Choroid plexus epithelial cell (primary cell): ENCODE results near the gene HCFC1.

Experiments
- DNase-seq: peaks from one replicate; pipeline ENCODE4 v3.0.0-alpha.2; 2010; ENCODE audit warnings: low read depth
- H3K4me3 ChIP-seq: 2 replicates; pipeline ENCODE4 v1.5.1; 2011; ENCODE audit warnings: low read depth, mild to moderate bottlenecking, control low read depth, low read length, moderate library complexity
- CTCF ChIP-seq: conservative IDR thresholded peaks from 2 replicates; pipeline ENCODE4 v1.5.1; 2011; ENCODE audit warnings: low read depth, mild to moderate bottlenecking, control low read depth, inconsistent platforms, low read length, moderate library complexity

The HCFC1 gene

GRCh38 chrX:153910446-153910845 lies 61.2 kb downstream of the HCFC1 start:
- DNase-seq: no peak
- no peak for TF ChIP-seq CTCF

GRCh38 chrX:153909980-153910360 lies 61.6 kb downstream of the HCFC1 start:
- DNase-seq: no peak
- TF ChIP-seq CTCF: no peak
- no peak overlapping the region for H3K4me3 ChIP-seq

More at GRCh38 chrX:153910446-153910845, 61.2 kb downstream of the HCFC1 start:
- no peak overlapping the region for H3K4me3 ChIP-seq

DNA sequence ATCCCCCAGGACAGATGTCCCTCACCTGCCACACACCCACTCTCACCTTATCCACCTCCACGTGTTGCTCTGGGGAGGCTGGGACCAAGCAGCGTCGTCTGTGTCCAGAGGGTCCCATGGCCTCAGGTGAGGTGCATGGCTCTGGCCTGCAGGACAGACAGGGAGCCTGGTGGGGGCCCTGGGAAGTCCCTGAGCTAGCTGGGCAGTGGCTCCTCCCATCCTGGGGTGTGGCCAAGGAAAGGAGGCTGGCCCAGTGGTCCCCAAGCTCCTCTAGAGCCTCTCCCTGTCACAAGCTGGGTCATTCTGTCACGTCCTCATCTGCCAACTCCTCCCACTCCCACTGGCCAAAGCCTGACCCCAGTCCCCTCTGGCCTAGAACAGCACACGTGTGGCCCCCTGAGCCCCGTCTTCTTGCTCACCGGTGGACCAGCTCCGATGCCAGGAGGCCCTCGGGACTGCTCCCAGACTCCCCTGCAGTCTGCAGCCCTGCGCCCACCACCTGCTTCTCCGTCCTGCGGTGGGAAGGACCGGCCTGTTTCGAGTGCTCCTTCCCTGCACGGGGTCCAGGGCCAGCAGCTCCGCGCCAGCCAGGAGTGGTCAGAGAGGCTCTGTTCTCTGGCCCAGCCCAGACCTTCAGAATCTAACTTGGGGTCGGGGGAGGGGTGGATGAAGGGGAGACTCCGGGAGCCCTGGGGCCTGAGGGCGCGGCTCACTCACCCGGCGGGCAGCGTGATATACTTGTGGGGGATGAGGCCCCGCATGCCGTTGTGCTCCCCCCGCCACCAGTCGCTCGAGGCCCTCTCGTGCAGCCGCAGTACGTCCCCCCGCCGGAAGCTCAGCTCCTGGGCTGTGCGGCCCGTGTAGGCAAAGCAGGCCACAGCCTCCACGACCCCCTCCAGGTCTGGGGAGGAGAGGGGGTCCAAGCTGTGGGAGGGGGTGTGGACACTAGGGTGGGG lies 62.3 kb downstream of the HCFC1 start:
- DNase-seq: no peak
- no peak for TF ChIP-seq CTCF
- no peak overlapping the region for H3K4me3 ChIP-seq

DNA sequence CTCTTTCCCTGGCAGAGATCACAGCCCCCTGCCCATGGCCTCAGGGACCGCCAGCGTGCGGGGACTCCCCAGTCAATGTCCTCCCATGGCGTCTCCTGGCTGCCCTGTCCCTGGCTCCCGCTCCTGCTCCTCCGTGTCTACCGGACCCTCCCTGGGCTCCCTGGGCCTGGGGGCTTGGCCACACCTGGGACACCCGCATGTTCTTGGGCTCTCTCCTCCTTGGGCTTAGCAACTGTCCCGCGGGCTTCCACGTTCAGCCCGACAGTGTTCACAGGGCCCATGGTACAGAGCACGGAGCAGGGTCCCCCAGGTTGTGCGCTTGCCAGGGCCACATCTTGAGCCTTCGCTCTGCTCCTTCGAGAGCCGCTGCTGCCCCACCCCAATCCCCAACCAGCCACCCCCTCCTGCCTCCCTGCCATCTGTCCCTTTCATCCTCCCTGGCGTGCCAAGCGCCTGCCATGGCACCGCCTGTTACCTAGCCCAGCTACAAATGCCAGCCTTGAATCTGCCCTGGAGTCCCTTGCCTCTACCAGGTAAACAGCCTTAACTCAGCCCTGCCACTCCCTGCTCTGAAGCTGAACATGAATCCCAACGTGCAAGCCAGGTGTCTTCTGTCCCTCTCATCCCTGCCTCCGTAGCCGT lies 63.3 kb downstream of the HCFC1 start:
- no peak for TF ChIP-seq CTCF
- no peak overlapping the region for H3K4me3 ChIP-seq

DNA sequence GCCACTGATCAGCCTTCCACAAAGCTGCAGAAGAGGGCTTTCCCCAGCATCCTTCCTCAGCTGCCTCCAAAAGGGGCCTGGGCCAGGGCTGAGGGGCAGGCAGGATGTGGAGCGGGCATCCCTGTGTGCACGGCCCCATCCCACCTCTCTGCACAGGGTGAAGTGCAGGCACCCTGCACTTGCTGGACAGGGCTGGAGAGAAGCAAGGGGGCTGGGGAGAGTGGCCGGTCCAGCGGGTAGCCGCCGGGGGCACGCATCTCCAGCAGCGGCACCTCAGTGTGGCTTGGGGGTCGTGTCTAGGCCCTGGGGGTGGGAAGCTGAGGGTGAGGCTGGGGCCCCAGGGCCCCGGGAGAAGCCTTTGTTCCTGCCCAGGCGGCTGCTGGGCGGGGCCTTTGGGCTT lies 64.2 kb downstream of the HCFC1 start:
- TF ChIP-seq CTCF: no peak
- no peak overlapping the region for H3K4me3 ChIP-seq
- no peak for DNase-seq

More for the DNA sequence above, 63.3 kb downstream of the HCFC1 start:
- DNase-seq: no peak

DNA sequence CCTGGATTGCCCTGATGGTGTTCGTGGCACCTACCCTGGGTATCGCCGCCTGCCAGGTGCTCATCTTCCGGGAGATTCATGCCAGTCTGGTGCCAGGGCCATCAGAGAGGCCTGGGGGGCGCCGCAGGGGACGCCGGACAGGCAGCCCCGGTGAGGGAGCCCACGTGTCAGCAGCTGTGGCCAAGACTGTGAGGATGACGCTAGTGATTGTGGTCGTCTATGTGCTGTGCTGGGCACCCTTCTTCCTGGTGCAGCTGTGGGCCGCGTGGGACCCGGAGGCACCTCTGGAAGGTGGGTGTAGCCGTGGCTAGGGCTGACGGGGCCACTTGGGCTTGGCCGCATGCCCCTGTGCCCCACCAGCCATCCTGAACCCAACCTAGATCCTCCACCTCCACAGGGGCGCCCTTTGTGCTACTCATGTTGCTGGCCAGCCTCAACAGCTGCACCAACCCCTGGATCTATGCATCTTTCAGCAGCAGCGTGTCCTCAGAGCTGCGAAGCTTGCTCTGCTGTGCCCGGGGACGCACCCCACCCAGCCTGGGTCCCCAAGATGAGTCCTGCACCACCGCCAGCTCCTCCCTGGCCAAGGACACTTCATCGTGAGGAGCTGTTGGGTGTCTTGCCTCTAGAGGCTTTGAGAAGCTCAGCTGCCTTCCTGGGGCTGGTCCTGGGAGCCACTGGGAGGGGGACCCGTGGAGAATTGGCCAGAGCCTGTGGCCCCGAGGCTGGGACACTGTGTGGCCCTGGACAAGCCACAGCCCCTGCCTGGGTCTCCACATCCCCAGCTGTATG lies 65.3 kb downstream of the HCFC1 start:
- no peak for DNase-seq
- no peak for TF ChIP-seq CTCF
- H3K4me3 ChIP-seq: no peak overlapping the region
